H1 (cell line): Measurements from ENCODE around the gene RAD9A.

ENCODE experiments used
- CHD2 ChIP-seq: IDR thresholded peaks from 2 replicates; pipeline ENCODE4 v1.6.1; 2012; ENCODE audit warnings: low read length, improper control_type of control experiment
- CTCF ChIP-seq, 3 experiments: IDR thresholded peaks; 1 replicate in 2 of 3; 2 replicates in 1 of 3; pipeline versions ENCODE4 v1.5.1 to v1.6.1; 2011; ENCODE audit warnings: low read length in 3 of 3, mild to moderate bottlenecking in 3 of 3, inconsistent platforms in 2 of 3, low read depth in 1 of 3, moderate library complexity in 1 of 3; ENCODE audit not compliant: insufficient read depth in 1 of 3; ENCODE audit errors: control extremely low read depth in 1 of 3
- EP300 ChIP-seq, 2 experiments: IDR thresholded peaks; 1 replicate in 1 of 2; 2 replicates in 1 of 2; pipeline ENCODE4 v1.6.1; 2011 to 2012; ENCODE audit warnings: low read depth in 2 of 2, low read length in 2 of 2, mild to moderate bottlenecking in 2 of 2, borderline replicate concordance in 1 of 2, inconsistent platforms in 1 of 2, moderate library complexity in 1 of 2
- EZH2 ChIP-seq: fragments of 200-600 bp; sonication (generic); IDR thresholded peaks from 2 replicates; pipeline ENCODE4 v1.7.1; 2012; ENCODE audit warnings: low read depth, mild to moderate bottlenecking, moderate library complexity, low read length, inconsistent platforms; ENCODE audit not compliant: severe bottlenecking
- KDM1A ChIP-seq: fragments of 200-600, 300-600 bp; sonication (generic); IDR thresholded peaks from 2 replicates; pipeline ENCODE4 v1.7.1; 2016; ENCODE audit warnings: mild to moderate bottlenecking, low read length, borderline replicate concordance
- MAX ChIP-seq: IDR thresholded peaks from 2 replicates; pipeline ENCODE4 v1.6.1; 2012; ENCODE audit warnings: inconsistent platforms
- POLR2AphosphoS5 ChIP-seq: IDR thresholded peaks from 2 replicates; pipeline ENCODE4 v1.6.1; 2011; ENCODE audit warnings: low read depth, low read length
- POU5F1 ChIP-seq: IDR thresholded peaks from 2 replicates; pipeline ENCODE4 v1.6.1; 2011; ENCODE audit warnings: low read depth, mild to moderate bottlenecking, low read length, moderate library complexity
- SUZ12 ChIP-seq: fragments of 200-600 bp; sonication (generic); IDR thresholded peaks from 2 replicates; pipeline ENCODE4 v1.6.1; 2012; ENCODE audit warnings: mild to moderate bottlenecking, inconsistent platforms, low read length, moderate library complexity, mixed read lengths
- TAF1 ChIP-seq: IDR thresholded peaks from 2 replicates; pipeline ENCODE4 v1.6.1; 2011; ENCODE audit warnings: mild to moderate bottlenecking, low read depth, low read length
- ZNF274 ChIP-seq: IDR thresholded peaks from 2 replicates; pipeline ENCODE4 v1.7.0; 2012; ENCODE audit warnings: low read length, borderline replicate concordance; ENCODE audit errors: extremely low read depth

GRCh38 chr11:67393990-67394389, 2.2 kb downstream of the RAD9A start:
- TF ChIP-seq CTCF (IDR thresholded peaks at IDR 0.05; ENCODE audit: control extremely low read depth in 1 of 3, insufficient read depth in 1 of 3, low read depth in 1 of 3, low read length in 3 of 3) (no peak), CHD2 (no peak), POU5F1 (no peak), TAF1 (no peak), MAX (no peak), EP300 (IDR thresholded peaks at IDR 0.05; ENCODE audit: borderline replicate concordance in 1 of 2, low read depth in 2 of 2, low read length in 2 of 2) (no peak), ZNF274 (no peak), EZH2 (no peak), SUZ12 (no peak), KDM1A (no peak), POLR2AphosphoS5 (no peak)
